ENCODE data around the gene LMO1. TPM values are rescaled to one million over a fixed set of nuclear protein-coding genes. Genes with fewer than 3 reads are reported as not detected.

LMO1 gene
- total RNA-seq, 8 experiments from 2014 or later: 1.1 to 11.7 (median 7.2) TPM; not detected in 2

DNA sequence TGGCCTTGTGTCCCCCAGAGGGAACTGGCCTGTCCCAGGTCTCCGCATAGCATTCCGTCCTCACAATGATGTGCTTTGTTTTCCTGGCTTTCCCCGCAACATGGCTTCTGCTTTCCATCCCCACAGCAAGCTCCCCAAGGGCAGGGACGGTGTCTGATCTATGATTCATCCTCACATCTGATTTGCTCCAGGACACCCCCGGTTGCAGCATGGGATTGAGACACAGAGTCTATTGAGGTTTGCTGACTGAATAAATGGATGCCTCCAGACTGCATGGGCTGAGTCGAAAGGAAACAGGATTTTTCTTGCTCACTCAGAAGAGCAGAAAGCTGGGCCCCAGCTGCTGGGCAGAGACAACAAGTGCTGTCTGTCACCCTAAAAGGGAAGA, 40.2 kb downstream of the LMO1 start:
- in situ Hi-C loops (cut with MboI; ENCODE audit: low pct_unique_long_range_greater_than_20kb in 2 of 9, low sequenced_read_pairs in 9 of 9, unreplicated experiment in 9 of 9): loop anchor here in 1 of 9 experiments (10.0 kb wide), 1 partner anchor 341 kb away; no protein-coding TSS in a partner anchor
- 8 to 100% (median 58%) methylated on average over 1 to 6 of the region's 6 CpGs; no CpG with 5 or more reads in 3 of the 10 experiments for WGBS, 10 experiments
- Histone ChIP-seq H3K4me1 (replicated peaks in 1 of 2) (peaks cover 7 to 12% of the 10 kb centered on the region in 2 donors), H3K27ac (no peak overlapping the region), H3K4me3 (no peak overlapping the region)
- ATAC-seq (replicated peaks in 6 of 8): peak in 5 of 8 experiments; percentile 11 to 39 (median 28)

DNA sequence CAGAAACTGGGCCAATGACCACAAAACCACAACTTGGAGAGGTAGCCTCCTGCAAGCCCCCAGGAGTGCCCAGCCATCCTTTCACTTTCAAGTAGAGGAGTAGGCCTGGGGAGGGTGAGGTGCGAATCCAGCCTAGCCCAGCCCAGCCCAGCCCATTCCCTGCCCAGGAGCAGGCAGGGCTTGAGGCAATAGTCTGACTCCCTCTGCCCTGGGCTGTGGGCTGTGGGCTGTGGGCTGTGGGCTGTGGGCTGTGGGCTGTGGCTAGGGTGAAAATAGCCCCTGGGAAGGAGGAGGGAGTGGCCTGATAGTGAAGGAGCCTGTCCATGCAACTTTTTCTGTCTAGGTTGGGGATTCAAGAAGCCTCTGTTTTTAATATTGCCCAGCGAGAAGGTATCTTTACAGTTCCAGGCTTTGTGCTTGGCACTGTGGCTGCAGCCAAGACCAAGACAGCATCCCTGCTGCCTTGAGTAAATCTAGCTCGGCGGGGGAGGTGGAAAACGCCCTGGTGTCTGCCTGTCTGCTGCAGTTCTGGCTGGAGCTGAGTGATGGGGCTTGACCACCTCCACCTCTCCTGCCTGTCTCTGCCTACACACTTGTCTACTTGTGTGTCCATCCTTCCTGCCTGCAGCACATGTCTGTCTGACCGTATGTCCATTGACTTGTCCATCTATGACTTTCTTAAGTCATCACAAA, 40.7 kb downstream of the LMO1 start:
- H3K27ac ChIP-seq: no peak overlapping the region
- H3K4me3 ChIP-seq: no peak overlapping the region
- H3K4me1 ChIP-seq (replicated peaks in 1 of 2): peaks cover 7 to 12% of the 10 kb centered on the region in 2 donors
- ATAC-seq (replicated peaks in 6 of 8): no peak
- in situ Hi-C loops (cut with MboI; ENCODE audit: low pct_unique_long_range_greater_than_20kb in 2 of 9, low sequenced_read_pairs in 9 of 9, unreplicated experiment in 9 of 9): loop anchor here in 1 of 9 experiments (10.0 kb wide), 1 partner anchor 342 kb away; no protein-coding TSS in a partner anchor
- 30 to 100% (median 61%) methylated on average over 1 to 5 of the region's 6 CpGs; no CpG with 5 or more reads in 4 of the 10 experiments for WGBS, 10 experiments

DNA sequence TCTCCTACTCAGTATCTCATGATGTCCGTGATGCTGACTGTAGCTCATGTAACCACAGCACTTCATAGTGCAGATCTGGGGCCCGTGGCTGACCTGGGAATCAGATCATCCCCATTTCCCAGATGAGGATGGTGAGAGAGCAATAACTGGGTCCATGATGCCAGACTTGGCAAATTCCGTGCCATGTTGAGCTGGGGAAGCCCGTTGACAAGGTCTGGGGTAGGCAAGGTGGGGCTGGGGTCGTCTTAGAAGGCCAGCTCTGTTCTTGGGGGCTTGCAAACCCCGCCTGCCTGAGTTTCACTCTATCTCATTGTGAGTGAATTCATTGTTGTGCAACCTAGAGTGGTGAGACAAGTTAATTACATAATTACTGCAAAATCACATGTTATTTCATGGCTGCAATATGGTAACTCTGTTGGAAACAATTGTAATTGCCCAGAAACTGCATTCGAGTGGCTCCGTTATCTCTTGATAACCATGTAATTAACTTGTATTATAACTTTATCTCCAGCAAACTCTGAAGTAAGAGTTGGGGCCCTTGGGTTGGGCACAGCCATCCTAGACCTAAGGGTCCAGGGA, 41.7 kb downstream of the LMO1 start:
- in situ Hi-C loops (cut with MboI; ENCODE audit: low pct_unique_long_range_greater_than_20kb in 2 of 9, low sequenced_read_pairs in 9 of 9, unreplicated experiment in 9 of 9): loop anchor here in 1 of 9 experiments (10.0 kb wide), 1 partner anchor 343 kb away; no protein-coding TSS in a partner anchor
- no peak overlapping the region for H3K27ac ChIP-seq
- H3K4me3 ChIP-seq: no peak overlapping the region
- H3K4me1 ChIP-seq (replicated peaks in 1 of 2): peaks cover 7 to 12% of the 10 kb centered on the region in 2 donors
- WGBS, 10 experiments: 60 to 100% (median 80%) methylated on average over 1 to 5 of the region's 8 CpGs; no CpG with 5 or more reads in 1 of the 10 experiments
- no peak for ATAC-seq (replicated peaks in 6 of 8)

DNA sequence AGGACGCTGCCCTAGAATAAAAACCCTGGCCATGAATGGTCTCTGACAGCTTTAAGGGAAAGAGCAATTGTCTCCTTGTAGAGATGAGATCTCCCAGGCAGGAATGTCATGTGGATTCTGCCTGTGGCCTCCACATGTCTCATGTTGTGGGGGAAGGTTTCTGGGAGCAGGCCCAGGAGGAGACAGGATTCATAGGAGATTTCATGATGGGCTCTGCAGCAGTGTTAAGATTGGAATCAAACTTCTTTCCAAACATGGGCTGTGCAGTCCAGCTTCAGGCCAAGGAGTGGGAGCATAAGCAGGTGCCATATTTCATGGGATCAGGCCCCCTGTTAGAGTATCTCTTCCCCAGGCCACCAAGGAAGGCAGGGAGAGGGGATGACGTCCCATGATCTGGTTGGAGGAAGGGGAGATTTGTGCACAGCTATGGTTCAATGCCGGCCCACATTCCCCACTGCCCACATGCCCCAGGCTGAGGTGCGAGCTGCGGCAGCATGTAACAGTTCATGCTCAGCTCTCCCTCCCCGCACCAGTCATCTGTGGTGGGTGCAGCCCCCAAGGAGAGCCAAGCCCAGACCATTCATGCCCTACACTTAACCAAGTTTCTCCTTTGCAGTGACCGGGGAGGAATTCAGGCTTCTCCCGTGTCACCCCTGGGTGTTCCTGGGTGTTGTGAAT, 42.5 kb downstream of the LMO1 start:
- no peak overlapping the region for H3K27ac ChIP-seq
- WGBS, 10 experiments: 78 to 100% (median 83%) methylated on average over 1 to 4 of the region's 8 CpGs; no CpG with 5 or more reads in 5 of the 10 experiments
- peaks cover 7 to 12% of the 10 kb centered on the region in 2 donors for H3K4me1 ChIP-seq (replicated peaks in 1 of 2)
- no peak overlapping the region for H3K4me3 ChIP-seq
- no peak for ATAC-seq (replicated peaks in 6 of 8)
- in situ Hi-C loops (cut with MboI; ENCODE audit: low pct_unique_long_range_greater_than_20kb in 2 of 9, low sequenced_read_pairs in 9 of 9, unreplicated experiment in 9 of 9): loop anchor here in 1 of 9 experiments (10.0 kb wide), 1 partner anchor 344 kb away; no protein-coding TSS in a partner anchor

DNA sequence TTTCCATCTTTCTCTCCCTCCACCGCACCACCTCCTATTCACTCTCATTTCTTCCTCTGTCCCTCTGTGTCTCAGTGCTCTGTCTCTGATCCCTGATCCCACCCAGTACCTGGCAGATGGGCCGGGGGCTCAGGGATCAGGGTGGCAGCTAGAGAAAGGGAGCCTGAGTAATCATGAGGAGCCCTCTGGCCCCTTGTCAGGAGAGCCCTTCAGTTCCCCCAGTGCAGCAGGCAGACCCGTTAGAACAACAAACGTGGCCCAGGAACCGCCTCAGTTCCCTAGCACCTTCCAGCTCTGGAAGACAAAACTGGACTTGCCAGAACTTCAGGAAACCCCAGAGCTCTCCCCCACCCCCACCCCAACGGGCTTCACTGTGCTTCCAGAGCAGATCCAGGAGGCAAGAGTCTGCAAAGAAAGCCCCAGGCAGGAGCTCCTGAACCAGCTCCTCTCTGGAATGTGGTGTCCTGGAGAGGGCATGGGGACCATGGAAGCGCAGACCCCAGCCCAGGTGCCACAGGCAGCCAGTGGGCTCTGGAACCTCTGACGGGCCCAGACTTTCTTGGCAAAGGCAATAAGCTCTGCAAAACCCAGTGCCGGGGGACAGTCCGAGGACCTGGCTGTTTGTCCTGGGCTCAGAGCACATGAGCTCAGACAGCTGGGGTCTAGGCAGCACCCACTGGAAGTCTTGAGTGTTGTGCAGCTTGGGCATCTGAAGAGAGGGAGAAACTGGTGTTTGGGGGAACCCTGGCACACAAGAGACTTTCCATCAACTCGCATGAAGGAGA, 43.2 kb downstream of the LMO1 start:
- WGBS, 10 experiments: 0 to 85% (median 67%) methylated on average over 1 to 5 of the region's 11 CpGs; no CpG with 5 or more reads in 1 of the 10 experiments
- H3K27ac ChIP-seq: no peak overlapping the region
- H3K4me3 ChIP-seq: no peak overlapping the region
- ATAC-seq (replicated peaks in 6 of 8): no peak
- peaks cover 5 to 10% of the 10 kb centered on the region in 2 donors for H3K4me1 ChIP-seq (replicated peaks in 1 of 2)
- in situ Hi-C loops (cut with MboI; ENCODE audit: low pct_unique_long_range_greater_than_20kb in 2 of 9, low sequenced_read_pairs in 9 of 9, unreplicated experiment in 9 of 9): loop anchor here in 1 of 9 experiments (10.0 kb wide), 1 partner anchor 344 kb away; no protein-coding TSS in a partner anchor

DNA sequence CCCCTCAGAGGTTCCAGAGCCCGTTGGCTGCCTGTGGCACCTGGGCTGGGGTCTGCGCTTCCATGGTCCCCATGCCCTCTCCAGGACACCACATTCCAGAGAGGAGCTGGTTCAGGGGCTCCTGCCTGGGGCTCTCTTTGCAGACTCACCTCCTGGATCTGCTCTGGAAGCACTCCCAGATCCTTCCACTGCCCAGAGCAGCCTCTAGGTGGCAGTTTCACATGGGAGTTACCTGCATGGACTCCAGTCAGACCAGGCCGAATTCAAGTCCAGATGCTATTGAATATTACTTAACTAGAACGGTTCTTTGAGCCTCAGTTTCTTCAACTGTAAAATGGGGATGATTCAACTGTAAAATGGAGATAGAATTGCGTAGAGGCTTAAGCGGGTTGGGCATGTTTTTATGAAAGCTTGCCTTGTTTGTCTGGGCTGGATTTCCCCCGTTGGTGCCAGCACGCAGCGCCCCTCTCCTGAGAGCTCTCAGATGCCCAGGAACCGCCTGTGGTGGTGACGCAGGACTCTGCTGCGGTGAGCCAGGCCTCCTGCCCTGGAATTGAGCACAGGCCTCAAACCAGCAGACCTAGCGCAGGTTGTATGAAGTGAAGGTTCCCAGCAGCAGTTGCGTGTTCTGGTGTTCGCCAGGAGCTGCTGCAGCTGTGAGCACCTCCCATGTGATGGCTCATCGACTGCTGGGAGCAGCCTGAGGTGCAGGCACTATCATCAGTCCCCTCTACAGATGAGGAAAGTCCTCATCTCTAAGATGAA, 44.2 kb downstream of the LMO1 start:
- in situ Hi-C loops (cut with MboI; ENCODE audit: low pct_unique_long_range_greater_than_20kb in 2 of 9, low sequenced_read_pairs in 9 of 9, unreplicated experiment in 9 of 9): loop anchor here in 1 of 9 experiments (10.0 kb wide), 1 partner anchor 345 kb away; no protein-coding TSS in a partner anchor

DNA sequence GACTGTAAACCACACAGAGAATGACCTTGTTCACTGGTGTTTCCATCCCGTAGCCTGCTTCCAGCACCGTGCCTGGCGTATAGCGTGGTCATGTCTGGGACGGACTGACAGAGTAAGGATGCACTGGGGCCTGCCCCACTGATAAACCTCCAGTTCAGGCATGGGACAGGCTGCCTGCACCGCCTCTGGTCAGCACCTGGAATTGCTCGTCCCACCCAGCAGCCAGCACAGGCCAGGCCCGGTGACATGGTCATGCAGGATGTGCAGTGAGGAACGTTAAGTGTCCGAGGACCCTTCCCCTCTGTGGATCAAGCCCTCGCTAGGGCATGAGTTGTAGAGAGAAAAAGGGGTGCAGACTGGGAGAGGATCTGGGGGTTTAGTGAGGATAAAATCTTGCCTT, 44.8 kb downstream of the LMO1 start:
- Histone ChIP-seq H3K4me1 (replicated peaks in 1 of 2) (peaks cover 2 to 6% of the 10 kb centered on the region in 2 donors), H3K4me3 (no peak overlapping the region), H3K27ac (no peak overlapping the region)
- 75 to 90% (median 78%) methylated on average over 2 to 7 of the region's 11 CpGs; no CpG with 5 or more reads in 4 of the 10 experiments for WGBS, 10 experiments
- in situ Hi-C loops (cut with MboI; ENCODE audit: low pct_unique_long_range_greater_than_20kb in 2 of 9, low sequenced_read_pairs in 9 of 9, unreplicated experiment in 9 of 9): no loop called here
- peak in 1 of 8 experiments; percentile 54 for ATAC-seq (replicated peaks in 6 of 8)

More for the DNA sequence above, 44.2 kb downstream of the LMO1 start:
- Histone ChIP-seq H3K4me1 (replicated peaks in 1 of 2) (peaks cover 5 to 10% of the 10 kb centered on the region in 2 donors), H3K4me3 (no peak overlapping the region), H3K27ac (no peak overlapping the region)
- 14 to 83% (median 77%) methylated on average over 1 to 8 of the region's 16 CpGs; no CpG with 5 or more reads in 3 of the 10 experiments for WGBS, 10 experiments
- peak in 4 of 8 experiments; percentile 45 to 92 (median 77) for ATAC-seq (replicated peaks in 6 of 8)

DNA sequence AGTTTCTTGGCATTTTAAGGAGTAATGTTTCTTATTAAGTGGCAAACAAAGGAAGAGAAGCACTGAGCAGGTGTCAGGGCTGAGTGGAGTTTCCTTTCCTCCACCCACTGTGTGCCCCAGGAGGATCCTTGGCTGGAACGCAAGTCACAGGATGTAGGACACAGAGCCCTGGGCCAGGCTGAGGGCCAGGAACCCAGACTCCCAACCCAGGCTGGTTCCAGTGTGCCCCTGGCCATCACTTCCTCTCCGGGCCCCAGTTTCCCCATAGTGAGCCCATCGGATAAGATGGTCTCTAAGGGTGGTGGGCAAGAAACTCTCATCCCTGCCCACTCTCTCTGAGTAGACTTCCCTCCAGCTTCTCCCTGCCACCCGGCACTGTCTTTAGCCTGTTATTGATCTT, 45.3 kb downstream of the LMO1 start:
- Histone ChIP-seq H3K4me1 (replicated peaks in 1 of 2) (peaks cover 0 to 1% of the 10 kb centered on the region in 2 donors), H3K4me3 (no peak overlapping the region), H3K27ac (no peak overlapping the region)
- ATAC-seq (replicated peaks in 6 of 8): no peak
- 50 to 100% (median 88%) methylated on average over 1 to 4 of the region's 4 CpGs; no CpG with 5 or more reads in 4 of the 10 experiments for WGBS, 10 experiments
- in situ Hi-C loops (cut with MboI; ENCODE audit: low pct_unique_long_range_greater_than_20kb in 2 of 9, low sequenced_read_pairs in 9 of 9, unreplicated experiment in 9 of 9): no loop called here

DNA sequence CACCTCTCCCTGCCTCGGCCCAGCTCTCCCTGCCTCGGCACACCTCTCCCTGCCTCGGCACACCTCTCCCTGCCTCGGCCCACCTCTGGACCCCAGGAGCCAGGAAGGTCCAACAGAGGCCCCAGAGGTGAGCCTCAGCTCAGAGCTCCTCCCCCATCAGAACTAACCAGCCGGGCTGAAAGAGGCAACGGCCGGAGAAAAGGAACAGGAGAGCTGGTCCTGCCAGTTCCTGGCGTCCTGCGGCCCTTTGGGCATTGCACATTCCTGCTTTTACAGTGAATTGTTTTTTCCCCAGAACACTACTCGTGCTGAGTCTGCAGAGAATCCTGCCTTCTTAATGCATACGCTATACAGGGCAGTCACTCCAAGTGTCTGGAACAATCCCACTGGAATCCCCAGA, 45.8 kb downstream of the LMO1 start:
- WGBS, 10 experiments: 40 to 100% (median 73%) methylated on average over 1 to 6 of the region's 11 CpGs; no CpG with 5 or more reads in 5 of the 10 experiments
- no peak overlapping the region for H3K4me3 ChIP-seq
- in situ Hi-C loops (cut with MboI; ENCODE audit: low pct_unique_long_range_greater_than_20kb in 2 of 9, low sequenced_read_pairs in 9 of 9, unreplicated experiment in 9 of 9): no loop called here
- no peak for ATAC-seq (replicated peaks in 6 of 8)
- no peak overlapping the region for H3K27ac ChIP-seq
- no peaks in the 10 kb centered on the region for H3K4me1 ChIP-seq (replicated peaks in 1 of 2)

DNA sequence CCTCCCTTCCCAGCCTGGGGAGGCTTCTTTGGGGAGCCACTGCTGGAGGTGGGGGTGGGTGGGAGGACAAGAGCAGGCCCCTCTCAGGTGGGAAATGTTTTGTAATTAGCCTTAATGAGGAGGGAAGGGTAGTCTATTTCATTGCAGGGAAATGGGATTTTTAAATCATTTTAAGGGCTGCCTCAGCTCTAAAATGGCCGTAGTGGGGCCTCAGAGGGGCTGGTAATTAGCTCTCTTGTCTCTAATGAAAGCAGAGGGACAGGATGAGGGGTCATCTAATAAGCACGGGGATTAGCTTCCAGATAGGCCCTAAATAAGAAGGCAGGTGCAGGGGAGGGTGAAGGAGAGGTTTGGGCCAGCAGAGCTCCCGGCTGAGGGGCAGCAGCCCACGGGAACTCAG, 46.5 kb downstream of the LMO1 start:
- WGBS, 10 experiments: 50 to 100% methylated on average over 1 to 2 of the region's 4 CpGs; no CpG with 5 or more reads in 8 of the 10 experiments
- no peak overlapping the region for H3K4me3 ChIP-seq
- ATAC-seq (replicated peaks in 6 of 8): no peak
- H3K27ac ChIP-seq: no peak overlapping the region
- H3K4me1 ChIP-seq (replicated peaks in 1 of 2): no peaks in the 10 kb centered on the region
- in situ Hi-C loops (cut with MboI; ENCODE audit: low pct_unique_long_range_greater_than_20kb in 2 of 9, low sequenced_read_pairs in 9 of 9, unreplicated experiment in 9 of 9): no loop called here

DNA sequence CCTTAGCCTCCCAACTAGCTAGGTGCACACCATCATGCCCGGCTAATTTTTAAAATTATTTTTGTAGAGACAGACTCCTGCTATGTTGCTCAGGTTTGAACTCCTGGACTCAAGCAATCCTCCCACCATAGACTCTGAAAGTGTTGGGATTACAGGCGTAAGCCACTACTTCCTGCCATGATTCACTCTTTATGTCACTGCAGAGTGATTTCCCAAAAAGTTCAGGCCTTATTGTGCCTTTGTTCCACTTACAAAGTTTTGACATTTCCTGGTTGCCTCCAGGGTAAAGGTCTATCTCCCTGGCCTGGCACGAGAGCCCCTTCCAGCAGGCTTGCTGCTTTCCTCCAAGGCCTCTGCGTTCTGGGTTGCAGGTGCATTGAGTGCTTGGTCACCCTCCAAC, 50.3 kb downstream of the LMO1 start:
- Histone ChIP-seq H3K4me3 (no peak overlapping the region), H3K27ac (no peak overlapping the region), H3K4me1 (replicated peaks in 1 of 2) (no peaks in the 10 kb centered on the region)
- in situ Hi-C loops (cut with MboI; ENCODE audit: low pct_unique_long_range_greater_than_20kb in 2 of 9, low sequenced_read_pairs in 9 of 9, unreplicated experiment in 9 of 9): no loop called here
- WGBS, 10 experiments: 40 to 100% (median 80%) methylated on average over 1 to 2 of the region's 4 CpGs; no CpG with 5 or more reads in 3 of the 10 experiments
- ATAC-seq (replicated peaks in 6 of 8): no peak

Measured in motor neuron (in vitro differentiated cells).